ENCODE data around the gene GCN1.

The GCN1 gene

DNA sequence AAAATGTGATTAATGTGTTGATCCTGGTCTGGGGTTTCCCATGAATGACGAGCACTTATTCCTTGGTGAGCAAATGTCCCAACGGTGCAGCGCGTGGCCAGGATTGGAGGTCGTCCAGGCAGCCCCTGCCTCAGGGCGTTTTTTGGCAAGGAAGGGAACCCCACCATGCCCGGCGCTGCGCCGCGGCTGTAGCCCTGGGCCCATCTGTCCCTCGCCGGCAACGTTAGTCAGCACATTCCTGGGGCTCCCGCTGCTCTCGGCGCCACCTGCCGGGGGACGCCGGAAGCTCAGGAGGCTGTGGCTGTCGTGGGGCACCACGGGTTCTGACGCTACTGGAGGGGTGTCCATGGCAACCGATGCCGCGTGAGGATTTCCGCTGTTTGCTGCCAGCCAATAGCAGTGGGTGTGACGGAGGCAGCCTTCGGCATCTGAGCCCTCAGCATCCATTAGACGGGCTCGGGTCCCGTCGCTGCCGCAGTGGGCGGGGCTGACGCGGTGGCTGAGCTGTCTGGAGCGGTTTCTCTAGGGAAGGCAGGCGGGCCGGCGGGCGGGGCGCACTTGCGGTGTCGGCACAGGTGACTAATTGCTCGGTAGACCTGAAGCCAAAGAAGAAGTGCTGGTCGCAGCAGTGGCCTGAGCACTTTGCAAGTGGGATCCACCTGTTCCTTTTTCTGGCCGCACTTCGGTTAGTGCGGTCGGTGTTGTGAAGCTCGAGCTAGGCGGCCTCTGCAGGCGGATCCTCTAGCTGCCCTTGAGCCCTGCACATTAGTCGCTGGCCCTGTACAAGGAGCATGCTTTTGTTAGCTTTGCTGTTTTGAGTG is 107.5 kb downstream of the GCN1 start:
- peak overlapping the region; percentile 72 for H3K27ac ChIP-seq
- TF ChIP-seq CTCF (conservative IDR thresholded peaks at IDR 0.05): peak; percentile 96
- TF ChIP-seq ZFX (IDR thresholded peaks at IDR 0.05): no peak

- TF ChIP-seq CTCF (conservative IDR thresholded peaks at IDR 0.05) (no peak), ZFX (IDR thresholded peaks at IDR 0.05) (no peak)
- peak overlapping the region; percentile 72 for H3K27ac ChIP-seq
Observed at GRCh38 chr12:120085920-120086645, 108.4 kb downstream of the GCN1 start.

- no peak overlapping the region for H3K27ac ChIP-seq
- TF ChIP-seq CTCF (conservative IDR thresholded peaks at IDR 0.05): no peak
- no peak for TF ChIP-seq ZFX (IDR thresholded peaks at IDR 0.05)
Observed at GRCh38 chr12:120081641-120082040, 112.9 kb downstream of the GCN1 start.

GRCh38 chr12:120079411-120080400 is 114.8 kb downstream of the GCN1 start:
- TF ChIP-seq CTCF (conservative IDR thresholded peaks at IDR 0.05): no peak
- peak overlapping the region; percentile 62 for H3K27ac ChIP-seq

GRCh38 chr12:120078868-120079267 is 115.6 kb downstream of the GCN1 start:
- no peak for TF ChIP-seq CTCF (conservative IDR thresholded peaks at IDR 0.05)
- TF ChIP-seq ZFX (IDR thresholded peaks at IDR 0.05): no peak
- peak overlapping the region; percentile 62 for H3K27ac ChIP-seq

- no peak overlapping the region for H3K27ac ChIP-seq
- TF ChIP-seq CTCF (conservative IDR thresholded peaks at IDR 0.05): no peak
- no peak for TF ChIP-seq ZFX (IDR thresholded peaks at IDR 0.05)
Observed at GRCh38 chr12:120077260-120077659, 117.3 kb downstream of the GCN1 start.

Measured in C4-2B (cell line).